ENCODE data around the gene ANKS3.
A peak's percentile ranks its signal among the peaks of the same experiment; 100 is the strongest.

Gene ANKS3

DNA sequence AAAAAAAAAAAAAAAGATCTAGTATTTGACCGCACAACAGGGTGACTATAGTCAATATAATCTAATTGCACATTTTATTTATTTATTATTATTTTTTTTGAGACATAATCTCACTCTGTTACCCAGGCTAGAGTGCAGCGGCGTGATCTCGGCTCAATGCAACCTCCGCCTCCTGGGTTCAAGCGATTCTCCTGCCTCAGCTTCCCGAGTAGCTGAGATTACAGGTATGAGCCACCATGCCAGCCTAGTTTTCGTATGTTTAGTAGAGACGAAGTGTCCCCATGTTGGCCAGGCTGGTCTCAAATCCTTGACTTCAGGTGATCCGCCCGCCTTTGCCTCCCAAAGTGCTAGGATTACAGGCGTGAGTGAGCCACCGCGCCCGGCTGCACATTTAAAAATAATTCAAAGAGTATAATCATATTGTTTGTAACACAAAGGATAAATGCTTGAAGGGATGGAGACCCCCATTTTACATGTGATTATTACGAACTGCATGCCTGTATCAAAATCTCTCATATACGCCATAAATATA, 794 bp downstream of the ANKS3 start:
- Histone ChIP-seq H3K79me2 (ENCODE audit: low read length) (peaks cover 23% of the 10 kb centered on the region), H3K4me2 (ENCODE audit: low read length) (peak overlapping the region; percentile 72), H3K4me1 (ENCODE audit: low read length) (peaks cover 4% of the 10 kb centered on the region; the same call in 1 of the 2 replicates), H3K9me3 (ENCODE audit: insufficient read depth, low read length) (no peaks in the 10 kb centered on the region), H3K27ac (ENCODE audit: low read length) (no peak overlapping the region), H3K27me3 (ENCODE audit: low read depth, low read length) (no peaks in the 10 kb centered on the region), H3K36me3 (replicated peaks; ENCODE audit: low read depth, low read length) (peaks cover 3% of the 10 kb centered on the region), H3K9ac (ENCODE audit: low read length) (peak overlapping the region; percentile 80), H4K20me1 (ENCODE audit: insufficient read depth, low read length) (no peaks in the 10 kb centered on the region), H3K4me3 (ENCODE audit: low read length) (peak overlapping the region; percentile 96), H2AFZ (ENCODE audit: low read depth, low read length) (peak overlapping the region; percentile 77; the same call in 1 of the 2 replicates)
- no peak for TF ChIP-seq EZH2phosphoT487 (IDR thresholded peaks at IDR 0.05; ENCODE audit: low read depth)
- TF ChIP-seq, protein P1, sequence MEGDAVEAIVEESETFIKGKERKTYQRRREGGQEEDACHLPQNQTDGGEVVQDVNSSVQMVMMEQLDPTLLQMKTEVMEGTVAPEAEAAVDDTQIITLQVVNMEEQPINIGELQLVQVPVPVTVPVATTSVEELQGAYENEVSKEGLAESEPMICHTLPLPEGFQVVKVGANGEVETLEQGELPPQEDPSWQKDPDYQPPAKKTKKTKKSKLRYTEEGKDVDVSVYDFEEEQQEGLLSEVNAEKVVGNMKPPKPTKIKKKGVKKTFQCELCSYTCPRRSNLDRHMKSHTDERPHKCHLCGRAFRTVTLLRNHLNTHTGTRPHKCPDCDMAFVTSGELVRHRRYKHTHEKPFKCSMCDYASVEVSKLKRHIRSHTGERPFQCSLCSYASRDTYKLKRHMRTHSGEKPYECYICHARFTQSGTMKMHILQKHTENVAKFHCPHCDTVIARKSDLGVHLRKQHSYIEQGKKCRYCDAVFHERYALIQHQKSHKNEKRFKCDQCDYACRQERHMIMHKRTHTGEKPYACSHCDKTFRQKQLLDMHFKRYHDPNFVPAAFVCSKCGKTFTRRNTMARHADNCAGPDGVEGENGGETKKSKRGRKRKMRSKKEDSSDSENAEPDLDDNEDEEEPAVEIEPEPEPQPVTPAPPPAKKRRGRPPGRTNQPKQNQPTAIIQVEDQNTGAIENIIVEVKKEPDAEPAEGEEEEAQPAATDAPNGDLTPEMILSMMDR (IDR thresholded peaks at IDR 0.05; ENCODE audit: low read depth, low read length) = no peak

DNA sequence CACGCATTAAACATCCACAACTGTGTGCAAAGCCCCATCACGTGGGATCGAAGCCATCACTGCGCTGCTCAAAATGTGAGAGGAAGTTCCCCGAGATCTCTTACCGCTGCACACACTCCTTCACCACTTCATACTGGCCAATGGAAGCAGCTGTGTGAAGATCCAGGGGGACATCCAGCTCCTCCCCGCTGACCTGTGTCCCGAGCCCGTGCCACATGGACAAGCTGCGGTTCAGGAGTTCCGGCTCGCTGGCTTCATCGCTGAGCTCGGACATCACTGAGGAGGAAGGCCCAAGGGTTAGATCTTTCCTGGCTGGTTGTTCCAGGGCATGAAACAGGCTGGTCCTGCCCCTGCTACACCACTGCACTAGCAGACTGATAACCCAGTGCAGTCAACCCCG, 4.2 kb downstream of the ANKS3 start:
- no peak overlapping the region for H2AFZ ChIP-seq (ENCODE audit: low read depth, low read length)
- H3K4me1 ChIP-seq (ENCODE audit: low read length) = no peaks in the 10 kb centered on the region
- H3K27ac ChIP-seq (ENCODE audit: low read length) = no peak overlapping the region
- TF ChIP-seq, protein P1 (IDR thresholded peaks at IDR 0.05; ENCODE audit: low read depth, low read length) = no peak
- no peak for TF ChIP-seq EZH2phosphoT487 (IDR thresholded peaks at IDR 0.05; ENCODE audit: low read depth)
- H3K4me3 ChIP-seq (ENCODE audit: low read length) = no peak overlapping the region
- H3K4me2 ChIP-seq (ENCODE audit: low read length) = no peak overlapping the region
- no peaks in the 10 kb centered on the region for H3K9me3 ChIP-seq (ENCODE audit: insufficient read depth, low read length)
- H3K36me3 ChIP-seq (replicated peaks; ENCODE audit: low read depth, low read length) = peaks cover 5% of the 10 kb centered on the region
- H4K20me1 ChIP-seq (ENCODE audit: insufficient read depth, low read length) = no peaks in the 10 kb centered on the region
- H3K27me3 ChIP-seq (ENCODE audit: low read depth, low read length) = no peaks in the 10 kb centered on the region
- H3K9ac ChIP-seq (ENCODE audit: low read length) = no peak overlapping the region
- peaks cover 23% of the 10 kb centered on the region for H3K79me2 ChIP-seq (ENCODE audit: low read length)

DNA sequence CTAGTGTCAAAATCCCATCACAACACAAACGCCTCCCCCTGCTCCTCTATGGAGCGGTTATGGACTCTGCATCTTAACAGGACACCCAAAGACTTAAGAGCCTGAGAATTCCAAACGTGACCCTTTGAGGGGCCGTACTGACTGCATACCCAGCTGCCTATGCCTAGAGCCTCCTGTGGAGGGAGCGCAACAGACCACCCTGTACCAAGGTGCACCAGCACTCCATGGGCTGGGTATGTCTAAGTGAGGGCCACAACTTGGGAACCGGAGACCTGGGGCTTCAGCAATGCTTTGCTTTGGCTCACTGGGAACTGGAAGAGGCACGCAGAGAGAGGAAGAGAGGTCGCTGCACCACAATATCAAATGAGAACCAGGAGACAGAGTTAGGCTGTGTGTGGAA, 5.4 kb downstream of the ANKS3 start:
- Histone ChIP-seq H4K20me1 (ENCODE audit: insufficient read depth, low read length) (no peaks in the 10 kb centered on the region), H3K4me3 (ENCODE audit: low read length) (no peak overlapping the region), H3K4me2 (ENCODE audit: low read length) (no peak overlapping the region), H3K9ac (ENCODE audit: low read length) (no peak overlapping the region), H2AFZ (ENCODE audit: low read depth, low read length) (no peak overlapping the region), H3K27me3 (ENCODE audit: low read depth, low read length) (no peaks in the 10 kb centered on the region), H3K27ac (ENCODE audit: low read length) (no peak overlapping the region), H3K4me1 (ENCODE audit: low read length) (no peaks in the 10 kb centered on the region), H3K79me2 (ENCODE audit: low read length) (peaks cover 20% of the 10 kb centered on the region), H3K36me3 (replicated peaks; ENCODE audit: low read depth, low read length) (peaks cover 5% of the 10 kb centered on the region), H3K9me3 (ENCODE audit: insufficient read depth, low read length) (no peaks in the 10 kb centered on the region)
- TF ChIP-seq, protein P1 (IDR thresholded peaks at IDR 0.05; ENCODE audit: low read depth, low read length) = no peak
- no peak for TF ChIP-seq EZH2phosphoT487 (IDR thresholded peaks at IDR 0.05; ENCODE audit: low read depth)

DNA sequence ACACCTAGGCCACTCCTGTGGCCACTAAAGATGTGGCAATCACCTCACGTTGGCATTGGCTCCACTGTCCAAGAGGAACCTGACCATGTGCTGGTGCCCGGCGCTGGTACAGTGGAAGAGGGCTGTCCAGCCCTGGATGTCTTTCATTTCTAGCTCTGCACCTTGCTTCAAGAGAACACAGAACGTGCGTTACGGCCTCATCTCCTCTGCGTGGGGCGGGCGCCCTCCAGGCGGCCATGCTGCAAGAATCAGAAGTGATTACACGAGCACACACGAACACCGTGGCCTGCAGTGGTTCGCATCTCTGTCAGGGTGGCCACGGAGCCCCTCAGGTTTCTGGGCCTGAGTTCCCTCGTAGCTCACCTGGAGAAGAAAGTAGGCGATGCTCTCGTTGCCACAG, 7.5 kb downstream of the ANKS3 start:
- H3K36me3 ChIP-seq (replicated peaks; ENCODE audit: low read depth, low read length) = peaks cover 5% of the 10 kb centered on the region
- H3K9me3 ChIP-seq (ENCODE audit: insufficient read depth, low read length) = no peaks in the 10 kb centered on the region
- no peaks in the 10 kb centered on the region for H3K27me3 ChIP-seq (ENCODE audit: low read depth, low read length)
- peaks cover under 1% of the 10 kb centered on the region; the same call in 1 of the 2 replicates for H3K79me2 ChIP-seq (ENCODE audit: low read length)
- no peak overlapping the region for H3K27ac ChIP-seq (ENCODE audit: low read length)
- TF ChIP-seq, protein P1 (IDR thresholded peaks at IDR 0.05; ENCODE audit: low read depth, low read length) = no peak
- no peak for TF ChIP-seq EZH2phosphoT487 (IDR thresholded peaks at IDR 0.05; ENCODE audit: low read depth)
- H3K9ac ChIP-seq (ENCODE audit: low read length) = no peak overlapping the region
- H3K4me3 ChIP-seq (ENCODE audit: low read length) = no peak overlapping the region
- H3K4me2 ChIP-seq (ENCODE audit: low read length) = no peak overlapping the region
- no peak overlapping the region for H2AFZ ChIP-seq (ENCODE audit: low read depth, low read length)
- H3K4me1 ChIP-seq (ENCODE audit: low read length) = no peaks in the 10 kb centered on the region
- no peaks in the 10 kb centered on the region for H4K20me1 ChIP-seq (ENCODE audit: insufficient read depth, low read length)

All from OCI-LY3 (cell line).